ENCODE results near the gene BRS3.

- TF ChIP-seq POLR2A (IDR thresholded peaks at IDR 0.05) (no peak), CTCF (IDR thresholded peaks at IDR 0.05) (no peak)
Observed at GRCh38 chrX:136497556-136498052, 9.9 kb downstream of the BRS3 start, which contains the start of gene HTATSF1.

Measured in adrenal gland (tissue), 5 donors.